Colonic mucosa (tissue), 4 donors: ENCODE results near the gene LGALS14. TPM values are rescaled to one million over a fixed set of nuclear protein-coding genes. Genes with fewer than 3 reads are reported as not detected.

Experiments used
- DNase-seq: peaks from one replicate; pipeline ENCODE4 v3.0.0-alpha.2; 2020
- H3K27ac ChIP-seq: fragments of 200-600 bp; one replicate; pipeline ENCODE4 v1.8.0; 2021
- H3K27me3 ChIP-seq: fragments of 200-600 bp; one replicate; pipeline ENCODE4 v1.8.0; 2021
- H3K36me3 ChIP-seq: fragments of 200-600 bp; one replicate; pipeline ENCODE4 v1.8.0; 2021
- H3K4me1 ChIP-seq: fragments of 200-600 bp; one replicate; pipeline ENCODE4 v1.8.0; 2021; ENCODE audit warnings: mild to moderate bottlenecking
- H3K4me3 ChIP-seq: fragments of 200-600 bp; one replicate; pipeline ENCODE4 v1.8.0; 2021
- H3K9ac ChIP-seq, 2 donors: one replicate each; pipeline ENCODE4 v1.7.0; 2013; ENCODE audit warnings: control low read depth in 2 of 2, low read depth in 2 of 2, low read length in 2 of 2
- H3K9me3 ChIP-seq: fragments of 200-600 bp; one replicate; pipeline ENCODE4 v1.8.0; 2021
- intact Hi-C: fragments of 100-400 bp; cut with DNase I; formaldehyde crosslinking; loops from one replicate; pipeline ENCODE4 v1.14.1; 2022
- total RNA-seq, 2 donors: library from RNA; stranded (reverse); fragmentation: NEBNext Ultra II Directional in 1 of 2; extraction: Animal tissue kit (Norgen Biotek cat#: 25700) in 1 of 2; gene quantifications; one replicate each; pipeline ENCODE4 v1.2.1, GENCODE V29; 2021
- TF ChIP-seq, protein P1 (sequence below): fragments of 200-600 bp; IDR thresholded peaks from one replicate; pipeline ENCODE4 v1.8.0; 2022; ENCODE audit warnings: antibody characterized with exemption, mild to moderate bottlenecking
- donor health status: healthy.
- donor health status: DM: no; HTN: no; CAD: no.
- donor health status: DM: no; HTN: no; CAD: no.

LGALS14 gene
- total RNA-seq, 2 donors from 2014 or later: not detected

DNA sequence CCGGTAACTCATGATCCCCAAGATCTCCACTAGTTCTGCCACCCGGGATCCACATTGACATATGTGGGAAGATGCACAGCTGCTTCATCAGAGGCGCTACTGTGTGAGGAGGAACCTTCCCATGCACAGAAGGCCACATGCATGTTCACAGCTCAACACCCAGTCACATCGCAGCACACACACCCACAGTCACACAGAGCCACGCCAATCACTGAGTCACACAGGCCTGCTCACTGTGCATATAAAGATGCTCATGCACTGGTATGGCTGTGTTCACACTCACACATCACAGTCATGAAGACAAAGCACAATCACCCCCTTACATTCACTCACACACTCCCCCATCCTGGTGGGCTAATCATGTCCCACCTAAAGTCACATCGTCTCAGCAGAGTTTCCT lies 23.8 kb downstream of the LGALS14 start:
- no peaks in the 10 kb centered on the region for H3K9me3 ChIP-seq
- peaks cover 5% of the 10 kb centered on the region for H3K27me3 ChIP-seq
- no peaks in the 10 kb centered on the region for H3K36me3 ChIP-seq
- no peak overlapping the region for H3K4me3 ChIP-seq
- DNase-seq: no peak
- H3K9ac ChIP-seq: no peak overlapping the region
- H3K27ac ChIP-seq: no peak overlapping the region
- TF ChIP-seq, protein P1, sequence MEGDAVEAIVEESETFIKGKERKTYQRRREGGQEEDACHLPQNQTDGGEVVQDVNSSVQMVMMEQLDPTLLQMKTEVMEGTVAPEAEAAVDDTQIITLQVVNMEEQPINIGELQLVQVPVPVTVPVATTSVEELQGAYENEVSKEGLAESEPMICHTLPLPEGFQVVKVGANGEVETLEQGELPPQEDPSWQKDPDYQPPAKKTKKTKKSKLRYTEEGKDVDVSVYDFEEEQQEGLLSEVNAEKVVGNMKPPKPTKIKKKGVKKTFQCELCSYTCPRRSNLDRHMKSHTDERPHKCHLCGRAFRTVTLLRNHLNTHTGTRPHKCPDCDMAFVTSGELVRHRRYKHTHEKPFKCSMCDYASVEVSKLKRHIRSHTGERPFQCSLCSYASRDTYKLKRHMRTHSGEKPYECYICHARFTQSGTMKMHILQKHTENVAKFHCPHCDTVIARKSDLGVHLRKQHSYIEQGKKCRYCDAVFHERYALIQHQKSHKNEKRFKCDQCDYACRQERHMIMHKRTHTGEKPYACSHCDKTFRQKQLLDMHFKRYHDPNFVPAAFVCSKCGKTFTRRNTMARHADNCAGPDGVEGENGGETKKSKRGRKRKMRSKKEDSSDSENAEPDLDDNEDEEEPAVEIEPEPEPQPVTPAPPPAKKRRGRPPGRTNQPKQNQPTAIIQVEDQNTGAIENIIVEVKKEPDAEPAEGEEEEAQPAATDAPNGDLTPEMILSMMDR: no peak
- intact Hi-C loops: no loop called here
- H3K4me1 ChIP-seq: no peaks in the 10 kb centered on the region

DNA sequence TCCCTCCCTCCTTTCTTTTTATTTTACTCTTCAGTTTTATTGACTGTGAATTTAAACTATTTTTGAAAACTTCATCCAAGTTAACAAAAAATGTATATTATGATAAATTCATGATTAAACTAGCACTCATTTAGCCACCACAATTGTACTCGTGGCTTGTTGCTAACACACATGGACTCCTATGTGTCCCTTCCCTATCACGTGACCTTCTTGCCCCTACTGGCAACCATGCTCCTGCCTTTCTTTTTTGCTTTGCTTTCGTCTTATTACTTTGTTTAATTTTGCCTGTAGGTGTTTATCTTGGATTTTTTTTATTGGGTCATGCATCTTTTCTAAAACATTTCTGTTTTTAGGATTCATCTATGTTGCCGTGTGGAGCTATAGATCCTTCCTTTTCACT lies 25.3 kb downstream of the LGALS14 start:
- TF ChIP-seq, protein P1: no peak
- H3K4me3 ChIP-seq: no peak overlapping the region
- no peaks in the 10 kb centered on the region for H3K27me3 ChIP-seq
- H3K4me1 ChIP-seq: no peaks in the 10 kb centered on the region
- intact Hi-C loops: no loop called here
- DNase-seq: no peak
- no peak overlapping the region for H3K27ac ChIP-seq
- H3K36me3 ChIP-seq: no peaks in the 10 kb centered on the region
- H3K9ac ChIP-seq: no peak overlapping the region
- no peaks in the 10 kb centered on the region for H3K9me3 ChIP-seq

- Histone ChIP-seq H3K4me1 (no peaks in the 10 kb centered on the region), H3K27ac (no peak overlapping the region), H3K9me3 (no peaks in the 10 kb centered on the region), H3K36me3 (no peaks in the 10 kb centered on the region), H3K9ac (no peak overlapping the region), H3K4me3 (no peak overlapping the region), H3K27me3 (no peaks in the 10 kb centered on the region)
- intact Hi-C loops: no loop called here
- TF ChIP-seq, protein P1: no peak
- DNase-seq: no peak
These were observed 27.4 kb downstream of the LGALS14 start for GRCh38 chr19:39731685-39732084.

GRCh38 chr19:39733841-39734240 lies 29.6 kb downstream of the LGALS14 start:
- Histone ChIP-seq H3K27me3 (no peaks in the 10 kb centered on the region), H3K27ac (no peak overlapping the region), H3K36me3 (no peaks in the 10 kb centered on the region), H3K9ac (no peak overlapping the region), H3K4me1 (no peaks in the 10 kb centered on the region), H3K9me3 (no peaks in the 10 kb centered on the region), H3K4me3 (no peak overlapping the region)
- TF ChIP-seq, protein P1: no peak
- DNase-seq: no peak
- intact Hi-C loops: no loop called here

DNA sequence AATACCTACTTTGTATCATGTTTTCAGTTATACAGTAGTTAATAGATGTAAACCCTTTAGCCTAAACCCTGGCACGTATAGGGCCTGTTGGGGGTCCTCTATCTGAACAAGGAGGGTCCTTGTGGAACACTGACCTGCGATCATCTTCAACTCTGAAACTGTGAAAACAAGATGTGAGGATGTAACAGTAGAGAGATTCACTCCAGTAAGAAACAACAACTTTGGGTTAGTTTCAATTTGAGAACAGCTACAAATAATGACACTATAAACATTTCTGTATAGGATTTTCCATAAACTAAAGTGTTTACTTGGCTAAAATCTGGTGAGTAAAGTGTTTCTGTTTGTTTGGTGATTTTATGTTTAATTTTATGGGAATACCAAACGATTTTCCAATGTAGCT lies 31.4 kb downstream of the LGALS14 start:
- H3K27me3 ChIP-seq: no peaks in the 10 kb centered on the region
- TF ChIP-seq, protein P1: no peak
- H3K36me3 ChIP-seq: no peaks in the 10 kb centered on the region
- no peaks in the 10 kb centered on the region for H3K4me1 ChIP-seq
- no peak overlapping the region for H3K9ac ChIP-seq
- no peak overlapping the region for H3K4me3 ChIP-seq
- intact Hi-C loops: no loop called here
- DNase-seq: no peak
- no peaks in the 10 kb centered on the region for H3K9me3 ChIP-seq
- no peak overlapping the region for H3K27ac ChIP-seq

GRCh38 chr19:39736088-39736487 lies 31.8 kb downstream of the LGALS14 start:
- Histone ChIP-seq H3K36me3 (no peaks in the 10 kb centered on the region), H3K9ac (no peak overlapping the region), H3K4me3 (no peak overlapping the region), H3K27me3 (no peaks in the 10 kb centered on the region), H3K4me1 (no peaks in the 10 kb centered on the region), H3K9me3 (no peaks in the 10 kb centered on the region), H3K27ac (no peak overlapping the region)
- intact Hi-C loops: no loop called here
- no peak for DNase-seq
- TF ChIP-seq, protein P1: no peak
